HG03196 (cell line): Measurements from ENCODE around the gene OR5H6.
"Not testable (repeated sequence)": the region's sequence is repeated elsewhere in the genome, so short reads cannot be mapped to it uniquely, and the experiment has no call there.

Experiments used
- ATAC-seq: cut with Tn5 transposase; IDR thresholded peaks from one replicate; pipeline ENCODE4 v1.9.1; 2021; ENCODE audit not compliant: unreplicated experiment

Gene OR5H6

DNA sequence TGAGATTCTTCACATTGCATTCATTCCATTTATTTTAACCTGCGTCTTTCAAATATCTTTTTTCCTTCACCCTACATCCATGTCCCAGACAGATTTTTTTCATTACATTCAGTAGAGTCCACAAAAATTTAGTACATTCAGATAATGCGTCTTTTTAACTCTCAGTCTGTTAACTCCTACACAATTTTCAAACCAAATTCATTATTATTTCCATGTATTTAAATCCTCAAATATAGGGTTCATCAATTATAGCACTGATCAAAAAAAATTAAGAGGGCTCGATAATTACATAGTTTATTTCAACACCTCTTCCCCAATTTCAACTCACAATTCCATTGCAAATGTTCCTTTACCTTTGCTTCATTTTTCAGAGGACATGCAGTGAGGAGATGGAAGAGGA is at the start of gene OR5H6:
TSS of gene OR5H6 (plus strand) at position 301 of the 400 bp plus-strand sequence. CDS start at position 390, 89 bp downstream.
- ATAC-seq = no peak

DNA sequence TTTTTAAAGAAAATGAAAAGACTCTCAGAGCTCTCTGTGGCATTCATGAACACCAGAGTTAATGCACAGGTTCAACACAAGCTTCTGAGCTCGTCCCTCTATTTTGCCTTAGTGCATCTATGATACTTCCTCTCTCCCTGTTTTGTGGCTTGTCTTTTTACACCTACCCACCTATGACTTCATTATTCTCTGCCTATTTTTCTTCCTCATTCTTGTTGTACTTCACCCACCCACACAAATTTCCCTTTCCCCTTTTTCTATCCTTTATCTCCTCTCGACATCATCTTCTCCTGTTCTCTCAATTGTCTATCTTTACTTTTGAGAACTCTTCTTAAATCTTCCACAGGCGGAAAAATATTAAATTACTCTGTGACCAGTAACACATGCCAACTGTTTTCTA is 49.0 kb upstream of the OR5H6 start:
- ATAC-seq = no peak

GRCh38 chr3:98223907-98224672 is 40.0 kb upstream of the OR5H6 start:
- ATAC-seq = no peak

DNA sequence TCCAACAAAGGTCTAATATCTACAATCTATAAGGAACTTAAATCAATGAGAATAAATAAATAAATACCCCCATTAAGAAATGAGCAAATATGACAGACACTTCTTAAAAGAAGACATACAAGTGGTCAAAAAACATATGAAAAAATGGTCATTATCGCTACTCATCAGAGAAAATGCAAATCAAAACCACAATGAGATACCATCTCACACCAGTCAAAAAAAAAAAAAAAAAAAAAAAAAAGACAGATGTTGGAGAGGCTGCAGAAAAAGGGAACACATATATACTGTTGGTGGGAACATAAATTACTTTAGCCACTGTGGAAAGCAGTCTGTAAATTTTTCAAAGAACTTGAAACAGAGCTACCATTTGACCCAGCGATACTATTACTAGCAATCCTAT is 31.6 kb upstream of the OR5H6 start:
- ATAC-seq = no peak

- peak; percentile 62 for ATAC-seq
These were observed 30.6 kb upstream of the OR5H6 start for GRCh38 chr3:98233468-98233867.

GRCh38 chr3:98240131-98240530 is 23.9 kb upstream of the OR5H6 start:
- ATAC-seq = no peak

- no peak for ATAC-seq
These were observed 21.9 kb upstream of the OR5H6 start for GRCh38 chr3:98242155-98242554.

- no peak for ATAC-seq
These were observed 20.2 kb upstream of the OR5H6 start for GRCh38 chr3:98243843-98244242.

DNA sequence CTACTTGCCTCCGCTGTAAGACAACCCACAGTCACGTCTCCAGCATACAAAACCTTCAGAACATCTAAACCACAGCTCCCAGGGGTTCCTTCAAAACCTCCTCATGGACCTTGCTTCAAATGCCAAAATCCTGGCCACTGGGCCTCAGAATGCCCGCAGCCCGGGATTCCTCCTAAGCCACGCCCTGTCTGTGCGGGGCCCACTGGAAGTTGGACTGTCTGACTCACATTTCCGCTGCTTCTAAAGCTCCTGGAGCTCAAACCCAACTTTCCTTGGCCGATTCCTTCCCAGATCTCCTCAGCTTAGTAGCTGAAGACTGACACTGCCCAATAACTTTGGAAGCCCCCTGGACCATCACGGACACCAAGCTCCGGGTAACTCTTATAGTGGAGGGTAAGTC is 17.9 kb upstream of the OR5H6 start:
- no peak for ATAC-seq

- not testable (repeated sequence) for ATAC-seq
These were observed 8.0 kb upstream of the OR5H6 start for GRCh38 chr3:98256026-98256425.

DNA sequence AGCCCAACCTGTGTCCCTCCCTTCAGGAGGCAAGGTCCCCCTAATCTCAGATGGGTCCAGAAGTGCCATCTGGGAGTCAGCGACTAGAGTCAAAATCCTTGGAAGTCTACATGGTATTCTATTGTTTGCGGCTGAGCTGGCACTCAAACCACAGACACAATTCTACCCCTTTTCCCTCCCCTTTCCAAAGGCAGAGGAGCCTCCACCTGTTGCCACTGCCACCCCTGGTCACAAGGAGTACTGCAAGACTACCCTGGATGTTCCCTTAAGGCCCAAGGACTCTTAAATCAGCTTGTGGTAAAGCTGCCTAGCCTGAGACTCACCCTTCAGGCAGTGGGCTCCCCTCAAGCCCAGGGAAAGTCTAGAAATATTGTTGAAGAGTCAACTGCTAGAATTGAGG is 4.3 kb upstream of the OR5H6 start:
- no peak for ATAC-seq

- ATAC-seq = no peak
These were observed 2.0 kb upstream of the OR5H6 start for GRCh38 chr3:98262046-98262445.

DNA sequence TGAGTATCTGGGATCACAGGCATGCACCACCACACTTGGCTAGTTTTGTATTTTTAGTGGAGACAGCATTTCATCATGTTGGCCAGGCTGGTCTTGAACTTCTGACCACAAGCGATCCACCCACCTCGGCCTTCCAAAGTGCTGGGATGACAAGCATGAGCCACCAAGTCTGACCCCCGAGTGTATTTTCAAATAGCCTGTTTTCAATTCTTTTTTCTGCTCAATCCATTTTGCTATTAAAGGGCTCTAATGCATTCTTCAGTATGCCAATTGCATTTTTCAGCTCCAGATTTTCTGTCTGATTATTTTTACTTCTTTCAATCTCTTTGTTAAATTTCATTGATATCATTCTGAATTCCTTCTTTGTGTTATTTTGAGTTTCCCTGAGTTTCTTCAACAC is 5.8 kb downstream of the OR5H6 start:
- no peak for ATAC-seq

GRCh38 chr3:98272126-98272525 is 8.1 kb downstream of the OR5H6 start:
- no peak for ATAC-seq

- ATAC-seq = no peak
These were observed 10.9 kb downstream of the OR5H6 start for GRCh38 chr3:98274914-98275313.

- ATAC-seq = no peak
These were observed 18.2 kb downstream of the OR5H6 start, which contains the start of gene OR5H2 for GRCh38 chr3:98282205-98282604. Gene OR5H2 (plus strand): TSS chr3:98282505. CDS start chr3:98282903, 398 bp downstream.

DNA sequence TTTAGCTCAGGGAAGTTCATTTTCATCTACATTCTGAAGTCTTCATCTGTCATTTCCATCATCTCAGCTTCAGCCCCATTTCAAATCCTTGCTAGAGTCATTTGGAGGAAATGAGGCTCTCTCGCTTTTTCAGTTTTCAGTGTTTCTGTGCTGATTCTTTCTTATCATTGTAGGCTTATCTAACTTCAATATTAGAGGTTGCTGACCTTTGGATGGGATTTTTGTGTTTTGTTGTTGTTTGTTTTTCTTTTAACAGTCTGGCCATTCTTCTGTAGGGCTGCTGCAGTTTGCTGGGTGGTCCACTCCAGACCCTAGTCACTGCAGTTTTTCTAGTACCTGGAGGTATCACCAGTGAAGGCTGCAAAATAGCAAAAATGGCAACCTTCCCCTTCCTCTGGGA is 26.9 kb downstream of the OR5H6 start:
- ATAC-seq = no peak

- no peak for ATAC-seq
These were observed 27.4 kb downstream of the OR5H6 start for GRCh38 chr3:98291332-98291957.
